Measurements from ENCODE around the gene PRCC.

The PRCC gene

GRCh38 chr1:156839426-156840109 is 72.2 kb downstream of the PRCC start:
- no peak for DNase-seq (ENCODE audit: extremely low read depth in 1 of 2, low read depth in 1 of 2)

GRCh38 chr1:156840186-156840897 is 73.0 kb downstream of the PRCC start:
- no peak for DNase-seq (ENCODE audit: extremely low read depth in 1 of 2, low read depth in 1 of 2)

- no peak for DNase-seq (ENCODE audit: extremely low read depth in 1 of 2, low read depth in 1 of 2)
Observed at GRCh38 chr1:156840898-156841279, 73.6 kb downstream of the PRCC start.

GRCh38 chr1:156841295-156841855 is 74.0 kb downstream of the PRCC start:
- DNase-seq (ENCODE audit: extremely low read depth in 1 of 2, low read depth in 1 of 2): no peak

GRCh38 chr1:156842618-156843300 is 75.4 kb downstream of the PRCC start:
- no peak for DNase-seq (ENCODE audit: extremely low read depth in 1 of 2, low read depth in 1 of 2)

GRCh38 chr1:156844102-156844501 is 76.8 kb downstream of the PRCC start:
- no peak for DNase-seq (ENCODE audit: extremely low read depth in 1 of 2, low read depth in 1 of 2)

- DNase-seq (ENCODE audit: extremely low read depth in 1 of 2, low read depth in 1 of 2): no peak
Observed at GRCh38 chr1:156844638-156845037, 77.3 kb downstream of the PRCC start.

- DNase-seq (ENCODE audit: extremely low read depth in 1 of 2, low read depth in 1 of 2): no peak
Observed at GRCh38 chr1:156845055-156845952, 78.0 kb downstream of the PRCC start.

GRCh38 chr1:156845953-156846545 is 78.7 kb downstream of the PRCC start:
- DNase-seq (ENCODE audit: extremely low read depth in 1 of 2, low read depth in 1 of 2): no peak

GRCh38 chr1:156846643-156847042 is 79.3 kb downstream of the PRCC start:
- DNase-seq (ENCODE audit: extremely low read depth in 1 of 2, low read depth in 1 of 2): no peak

- DNase-seq (ENCODE audit: extremely low read depth in 1 of 2, low read depth in 1 of 2): no peak
Observed at GRCh38 chr1:156847591-156848460, 80.5 kb downstream of the PRCC start.

- DNase-seq (ENCODE audit: extremely low read depth in 1 of 2, low read depth in 1 of 2): peak in 1 of 2 donors; percentile 55
Observed at GRCh38 chr1:156848461-156849150, 81.3 kb downstream of the PRCC start.

GRCh38 chr1:156849151-156849496 is 81.8 kb downstream of the PRCC start:
- DNase-seq (ENCODE audit: extremely low read depth in 1 of 2, low read depth in 1 of 2): no peak

Data from activated CD8-positive, alpha-beta memory T cell treated with anti-CD3 and anti-CD28 coated beads for 1 hour (primary cell).